ENCODE data around the gene CADM3. TPM values are rescaled to one million over a fixed set of nuclear protein-coding genes. Genes with fewer than 3 reads are reported as not detected.
A peak's percentile ranks its signal among the peaks of the same experiment; 100 is the strongest.

The CADM3 gene
- 1.2 TPM for polyA plus RNA-seq (2012; ENCODE audit: insufficient read depth, insufficient read length, low read depth)

- Histone ChIP-seq H3K4me1 (no peaks in the 10 kb centered on the region), H3K9me3 (no peaks in the 10 kb centered on the region), H3K4me3 (ENCODE audit: low read depth, low read length) (peak within 1 kb of the TSS; percentile 20), H3K27me3 (peaks cover 16% of the 10 kb centered on the region), H3K36me3 (no peaks in the 10 kb centered on the region)
- DNase-seq, result peak; percentile 10
- TF ChIP-seq CTCF (IDR thresholded peaks at IDR 0.05; ENCODE audit: low read depth, low read length), result no peak
Measured at GRCh38 chr1:159171254-159171687, at the start of gene CADM3. TSS of gene CADM3 (plus strand) at chr1:159171615. CDS start at chr1:159171766, 151 bp downstream.

- no peak for TF ChIP-seq CTCF (IDR thresholded peaks at IDR 0.05; ENCODE audit: low read depth, low read length)
- no peaks in the 10 kb centered on the region for H3K9me3 ChIP-seq
- no peak overlapping the region for H3K4me3 ChIP-seq (ENCODE audit: low read depth, low read length)
- no peaks in the 10 kb centered on the region for H3K4me1 ChIP-seq
- no peaks in the 10 kb centered on the region for H3K27me3 ChIP-seq
- H3K36me3 ChIP-seq, result no peaks in the 10 kb centered on the region
- no peak for DNase-seq
Measured at GRCh38 chr1:159122005-159122621, 49.3 kb upstream of the CADM3 start.

GRCh38 chr1:159123587-159123986, 47.8 kb upstream of the CADM3 start:
- Histone ChIP-seq H3K4me3 (ENCODE audit: low read depth, low read length) (no peak overlapping the region), H3K36me3 (no peaks in the 10 kb centered on the region), H3K4me1 (no peaks in the 10 kb centered on the region), H3K9me3 (no peaks in the 10 kb centered on the region), H3K27me3 (no peaks in the 10 kb centered on the region)
- no peak for DNase-seq
- no peak for TF ChIP-seq CTCF (IDR thresholded peaks at IDR 0.05; ENCODE audit: low read depth, low read length)

GRCh38 chr1:159132271-159132881, 39.0 kb upstream of the CADM3 start:
- no peak overlapping the region for H3K4me3 ChIP-seq (ENCODE audit: low read depth, low read length)
- H3K27me3 ChIP-seq, result no peaks in the 10 kb centered on the region
- H3K9me3 ChIP-seq, result no peaks in the 10 kb centered on the region
- peak; percentile 89 for TF ChIP-seq CTCF (IDR thresholded peaks at IDR 0.05; ENCODE audit: low read depth, low read length)
- no peaks in the 10 kb centered on the region for H3K4me1 ChIP-seq
- DNase-seq, result peak; percentile 67
- H3K36me3 ChIP-seq, result no peaks in the 10 kb centered on the region

- no peak for DNase-seq
- no peaks in the 10 kb centered on the region; the same call in 1 of the 2 replicates for H3K9me3 ChIP-seq
- no peaks in the 10 kb centered on the region for H3K36me3 ChIP-seq
Measured at GRCh38 chr1:159140474-159140873, 30.9 kb upstream of the CADM3 start.

More at GRCh38 chr1:159140474-159140873, 30.9 kb upstream of the CADM3 start:
- Histone ChIP-seq H3K27me3 (no peaks in the 10 kb centered on the region), H3K4me3 (ENCODE audit: low read depth, low read length) (no peak overlapping the region), H3K4me1 (no peaks in the 10 kb centered on the region)
- TF ChIP-seq CTCF (IDR thresholded peaks at IDR 0.05; ENCODE audit: low read depth, low read length), result no peak
